H9 (cell line): ENCODE data around the gene KCNG2. TPM values are rescaled to one million over a fixed set of nuclear protein-coding genes. Genes with fewer than 3 reads are reported as not detected.

Source experiments
- DNase-seq: peaks from one replicate; pipeline ENCODE4 v3.0.0-alpha.2; 2017
- H2AFZ ChIP-seq: one replicate; pipeline ENCODE4 v1.6.1; 2013; ENCODE audit warnings: mild to moderate bottlenecking, low read length, control low read depth, moderate library complexity
- H2AK5ac ChIP-seq: 2 replicates; pipeline ENCODE4 v1.6.1; 2013; ENCODE audit warnings: low read length, control low read depth, mixed read lengths; ENCODE audit not compliant: insufficient read length
- H2BK120ac ChIP-seq: one replicate; pipeline ENCODE4 v1.6.1; 2013; ENCODE audit warnings: low read depth, mild to moderate bottlenecking, low read length, control low read depth, inconsistent platforms; ENCODE audit not compliant: poor library complexity, severe bottlenecking
- H2BK12ac ChIP-seq: 2 replicates; pipeline ENCODE4 v1.6.1; 2013; ENCODE audit warnings: low read length, control low read depth, mixed read lengths, low read depth; ENCODE audit not compliant: insufficient read length
- H2BK15ac ChIP-seq: 2 replicates; pipeline ENCODE4 v1.6.1; 2013; ENCODE audit warnings: low read depth, low read length, control low read depth
- H2BK20ac ChIP-seq: one replicate; pipeline ENCODE4 v1.6.1; 2013; ENCODE audit warnings: low read depth, mild to moderate bottlenecking, low read length, control low read depth, inconsistent platforms; ENCODE audit not compliant: poor library complexity, severe bottlenecking
- H2BK5ac ChIP-seq: 2 replicates; pipeline ENCODE4 v1.6.1; 2013; ENCODE audit warnings: low read length, control low read depth, mixed read lengths; ENCODE audit not compliant: insufficient read length
- H3K14ac ChIP-seq: 2 replicates; pipeline ENCODE4 v1.6.1; 2013; ENCODE audit warnings: low read length, control low read depth; ENCODE audit not compliant: insufficient read depth
- H3K18ac ChIP-seq: 2 replicates; pipeline ENCODE4 v1.6.1; 2013; ENCODE audit warnings: low read depth, mild to moderate bottlenecking, mixed read lengths, low read length, control low read depth; ENCODE audit not compliant: insufficient read length
- H3K23ac ChIP-seq: 2 replicates; pipeline ENCODE4 v1.6.1; 2013; ENCODE audit warnings: low read length, control low read depth, mixed read lengths, low read depth; ENCODE audit not compliant: insufficient read length
- H3K23me2 ChIP-seq: 2 replicates; pipeline ENCODE4 v1.6.1; 2013; ENCODE audit warnings: low read depth, mild to moderate bottlenecking, mixed read lengths, low read length, control low read depth; ENCODE audit not compliant: insufficient read length, poor library complexity, severe bottlenecking
- H3K27ac ChIP-seq: 2 replicates; pipeline ENCODE4 v1.5.1; 2013; ENCODE audit warnings: low read length, control low read depth, mixed read lengths, low read depth; ENCODE audit not compliant: insufficient read length
- H3K27me3 ChIP-seq: 2 replicates; pipeline ENCODE4 v1.6.1; 2013; ENCODE audit warnings: low read length, control low read depth, inconsistent platforms; ENCODE audit not compliant: insufficient read depth
- H3K4ac ChIP-seq: 2 replicates; pipeline ENCODE4 v1.6.1; 2013; ENCODE audit warnings: low read depth, mild to moderate bottlenecking, control low read depth, inconsistent platforms, low read length, moderate library complexity
- H3K4me1 ChIP-seq: 2 replicates; pipeline ENCODE4 v1.6.1; 2013; ENCODE audit warnings: low read length, control low read depth, inconsistent platforms; ENCODE audit not compliant: insufficient read depth
- H3K4me2 ChIP-seq: 2 replicates; pipeline ENCODE4 v1.6.1; 2013; ENCODE audit warnings: low read length, control low read depth, mixed read lengths; ENCODE audit not compliant: insufficient read length, insufficient read depth
- H3K56ac ChIP-seq: 2 replicates; pipeline ENCODE4 v1.6.1; 2013; ENCODE audit warnings: low read depth, mild to moderate bottlenecking, mixed read lengths, low read length, control low read depth; ENCODE audit not compliant: insufficient read length
- H3K79me1 ChIP-seq: 2 replicates; pipeline ENCODE4 v1.6.1; 2013; ENCODE audit warnings: low read depth, mild to moderate bottlenecking, moderate library complexity, low read length, control low read depth, inconsistent platforms; ENCODE audit not compliant: insufficient read depth, poor library complexity, severe bottlenecking
- H3K79me2 ChIP-seq: 2 replicates; pipeline ENCODE4 v1.6.1; 2013; ENCODE audit warnings: low read length, control low read depth, inconsistent platforms; ENCODE audit not compliant: insufficient read depth
- H3K9ac ChIP-seq: 2 replicates; pipeline ENCODE4 v1.6.1; 2013; ENCODE audit warnings: low read length, control low read depth, mixed read lengths; ENCODE audit not compliant: insufficient read length; ENCODE audit errors: extremely low read depth
- H3K9me3 ChIP-seq: one replicate; pipeline ENCODE4 v1.6.1; 2013; ENCODE audit warnings: low read depth, low read length, inconsistent platforms; ENCODE audit not compliant: control insufficient read depth
- H3T11ph ChIP-seq: one replicate; pipeline ENCODE4 v1.6.1; 2013; ENCODE audit warnings: mild to moderate bottlenecking, low read length, control low read depth, inconsistent platforms
- H4K20me1 ChIP-seq: one replicate; pipeline ENCODE4 v1.6.1; 2013; ENCODE audit not compliant: control insufficient read depth, insufficient read length, insufficient read depth
- H4K5ac ChIP-seq: 2 replicates; pipeline ENCODE4 v1.6.1; 2013; ENCODE audit warnings: low read depth, mild to moderate bottlenecking, mixed read lengths, low read length, control low read depth; ENCODE audit not compliant: insufficient read length
- H4K8ac ChIP-seq: replicated peaks from 2 replicates; pipeline ENCODE4 v1.6.1; 2013; ENCODE audit warnings: low read length, control low read depth, mixed read lengths, low read depth; ENCODE audit not compliant: insufficient read length
- H4K91ac ChIP-seq: 2 replicates; pipeline ENCODE4 v1.6.1; 2013; ENCODE audit warnings: low read depth, mild to moderate bottlenecking, moderate library complexity, mixed read lengths, low read length, control low read depth; ENCODE audit not compliant: insufficient read length
- H3K27ac Mint-ChIP-seq, 3 experiments: 2 replicates in 2 of 3; 3 replicates in 1 of 3; pipeline ENCODE4 v1.8.0; 2020 to 2021; ENCODE audit warnings: mixed read lengths in 3 of 3, mild to moderate bottlenecking in 1 of 3, moderate library complexity in 1 of 3
- H3K27me3 Mint-ChIP-seq: 2 replicates; pipeline ENCODE4 v1.8.0; 2021; ENCODE audit warnings: low read depth, mild to moderate bottlenecking, moderate library complexity, mixed read lengths
- H3K36me3 Mint-ChIP-seq, 3 experiments: 2 replicates in 2 of 3; 3 replicates in 1 of 3; pipeline ENCODE4 v1.8.0; 2020 to 2021; ENCODE audit warnings: low read depth in 3 of 3, mixed read lengths in 3 of 3; ENCODE audit not compliant: insufficient read depth in 1 of 3
- H3K4me1 Mint-ChIP-seq, 2 experiments: 2 replicates each; pipeline ENCODE4 v1.8.0; 2020; ENCODE audit warnings: mixed read lengths in 2 of 2
- H3K4me3 Mint-ChIP-seq, 2 experiments: 2 replicates in 1 of 2; 3 replicates in 1 of 2; pipeline ENCODE4 v1.8.0; 2020 to 2021; ENCODE audit warnings: mild to moderate bottlenecking in 2 of 2, mixed read lengths in 2 of 2, moderate library complexity in 1 of 2
- H3K9me3 Mint-ChIP-seq, 2 experiments: 2 replicates in 1 of 2; 3 replicates in 1 of 2; pipeline ENCODE4 v1.8.0; 2020; ENCODE audit warnings: mild to moderate bottlenecking in 2 of 2, mixed read lengths in 2 of 2, moderate library complexity in 1 of 2
- CTCF ChIP-seq: fragments of 200-600 bp; sonication (generic); conservative IDR thresholded peaks from 3 replicates; pipeline ENCODE4 v1.8.0; 2021; ENCODE audit warnings: antibody characterized with exemption, mild to moderate bottlenecking
- WGBS: extraction: QIAGEN DNeasy Blood & Tissue Kit; methylation state at CpG from one replicate; pipeline ENCODE4 v1.1.7; 2013; ENCODE audit warnings: missing lambda C conversion rate, low lambda C conversion rate, mixed read lengths; ENCODE audit not compliant: insufficient read length; ENCODE audit errors: extremely low coverage; 5-methylcytosine and 5-hydroxymethylcytosine counted together
- total RNA-seq: library from RNA; stranded (reverse); gene quantifications from 2 replicates; pipeline ENCODE4 v1.2.1, GENCODE V29; 2021

The KCNG2 gene
- total RNA-seq, 1 experiment from 2014 or later = 0.15 TPM

- Histone ChIP-seq H3K23me2 (no peaks in the 10 kb centered on the region), H3K18ac (no peak overlapping the region), H2BK5ac (no peak overlapping the region), H3K79me1 (no peaks in the 10 kb centered on the region), H3K27me3 (no peaks in the 10 kb centered on the region; the same call in 1 of the 2 replicates), H4K91ac (no peak overlapping the region), H3K14ac (no peak overlapping the region), H3K27ac (no peak overlapping the region), H2BK12ac (no peak overlapping the region), H3T11ph (no peak overlapping the region), H2AK5ac (no peak overlapping the region), H4K20me1 (no peaks in the 10 kb centered on the region), H4K5ac (no peak overlapping the region), H2BK120ac (no peak overlapping the region), H3K23ac (no peak overlapping the region), H3K4ac (no peak overlapping the region), H2AFZ (no peak overlapping the region), H4K8ac (no peak overlapping the region), H3K56ac (no peak overlapping the region), H3K79me2 (no peaks in the 10 kb centered on the region), H2BK20ac (no peak overlapping the region), H3K9me3 (no peaks in the 10 kb centered on the region), H3K9ac (no peak overlapping the region), H2BK15ac (no peak overlapping the region), H3K4me1 (no peaks in the 10 kb centered on the region), H3K4me2 (no peak overlapping the region)
- no CpG with 5 or more reads among the region's 11 CpGs for WGBS
- Mint-ChIP-seq H3K27me3 (peaks cover 27% of the 10 kb centered on the region), H3K4me3 (no peak overlapping the region), H3K4me1 (no peaks in the 10 kb centered on the region), H3K36me3 (peaks cover 0 to 2% (median 2%) of the 10 kb centered on the region in 3 experiments; a peak in 2 of 7 replicates), H3K27ac (no peak overlapping the region), H3K9me3 (peaks cover 19 to 27% of the 10 kb centered on the region in 2 experiments)
- no peak for DNase-seq
- no peak for TF ChIP-seq CTCF
These were observed 27.3 kb upstream of the KCNG2 start for GRCh38 chr18:79770501-79770815.
